ENCODE measurements around the gene XRCC5.

The XRCC5 gene

DNA sequence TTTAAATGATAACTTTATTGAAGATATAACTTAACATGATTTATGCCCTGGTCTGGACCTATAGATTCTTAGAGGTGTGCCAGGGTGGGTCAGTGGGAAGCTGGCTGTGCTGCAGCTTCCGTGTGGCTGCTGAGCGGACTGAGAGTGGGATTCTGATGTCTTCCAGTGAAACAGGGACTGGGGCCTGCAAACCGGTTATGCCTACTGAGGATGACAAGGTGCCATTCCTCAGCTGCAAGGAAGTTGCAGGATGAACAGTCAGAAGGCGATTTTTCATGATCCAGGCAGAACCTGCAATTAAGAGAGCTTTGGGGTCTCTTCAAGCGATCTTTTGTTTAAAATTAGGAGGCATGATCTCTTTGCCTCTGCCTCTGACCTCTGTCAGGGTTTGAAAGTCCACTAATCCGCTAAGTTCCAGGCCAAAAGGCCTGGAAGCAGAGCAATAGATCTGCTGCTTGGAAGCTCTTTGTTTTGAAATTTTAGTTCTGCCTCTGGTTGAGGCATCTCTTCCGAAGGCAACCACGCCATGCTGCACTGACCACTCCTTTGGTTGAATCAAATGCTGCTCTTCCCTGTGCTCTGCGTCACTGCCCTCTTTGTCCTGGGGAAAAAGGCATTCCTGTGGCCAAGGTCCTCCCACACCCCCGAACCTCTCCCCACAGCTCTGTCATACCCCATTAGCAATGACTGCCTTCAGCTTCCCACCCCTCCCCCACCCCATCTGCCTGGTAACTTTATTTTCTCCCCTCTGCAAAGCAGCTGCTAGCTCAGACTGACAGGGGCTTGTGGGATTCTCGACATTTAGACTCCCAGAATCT lies 25.5 kb upstream of the XRCC5 start:
- TF ChIP-seq, protein P1, sequence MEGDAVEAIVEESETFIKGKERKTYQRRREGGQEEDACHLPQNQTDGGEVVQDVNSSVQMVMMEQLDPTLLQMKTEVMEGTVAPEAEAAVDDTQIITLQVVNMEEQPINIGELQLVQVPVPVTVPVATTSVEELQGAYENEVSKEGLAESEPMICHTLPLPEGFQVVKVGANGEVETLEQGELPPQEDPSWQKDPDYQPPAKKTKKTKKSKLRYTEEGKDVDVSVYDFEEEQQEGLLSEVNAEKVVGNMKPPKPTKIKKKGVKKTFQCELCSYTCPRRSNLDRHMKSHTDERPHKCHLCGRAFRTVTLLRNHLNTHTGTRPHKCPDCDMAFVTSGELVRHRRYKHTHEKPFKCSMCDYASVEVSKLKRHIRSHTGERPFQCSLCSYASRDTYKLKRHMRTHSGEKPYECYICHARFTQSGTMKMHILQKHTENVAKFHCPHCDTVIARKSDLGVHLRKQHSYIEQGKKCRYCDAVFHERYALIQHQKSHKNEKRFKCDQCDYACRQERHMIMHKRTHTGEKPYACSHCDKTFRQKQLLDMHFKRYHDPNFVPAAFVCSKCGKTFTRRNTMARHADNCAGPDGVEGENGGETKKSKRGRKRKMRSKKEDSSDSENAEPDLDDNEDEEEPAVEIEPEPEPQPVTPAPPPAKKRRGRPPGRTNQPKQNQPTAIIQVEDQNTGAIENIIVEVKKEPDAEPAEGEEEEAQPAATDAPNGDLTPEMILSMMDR (IDR thresholded peaks at IDR 0.05; ENCODE audit: insufficient read depth, low read length, missing control alignments), result no peak
- ChIA-PET CTCF (interaction anchor here (0.7 to 2.6 kb wide), 6 partner anchors 13 to 133 kb away, joined by 3 to 10 read pairs (median 4); no protein-coding TSS in a partner anchor), POLR2A (no interaction called here)
- H3K4me3 ChIP-seq (ENCODE audit: low read depth, low read length), result no peak overlapping the region
- no peak for DNase-seq (ENCODE audit: low read depth, low spot score)

DNA sequence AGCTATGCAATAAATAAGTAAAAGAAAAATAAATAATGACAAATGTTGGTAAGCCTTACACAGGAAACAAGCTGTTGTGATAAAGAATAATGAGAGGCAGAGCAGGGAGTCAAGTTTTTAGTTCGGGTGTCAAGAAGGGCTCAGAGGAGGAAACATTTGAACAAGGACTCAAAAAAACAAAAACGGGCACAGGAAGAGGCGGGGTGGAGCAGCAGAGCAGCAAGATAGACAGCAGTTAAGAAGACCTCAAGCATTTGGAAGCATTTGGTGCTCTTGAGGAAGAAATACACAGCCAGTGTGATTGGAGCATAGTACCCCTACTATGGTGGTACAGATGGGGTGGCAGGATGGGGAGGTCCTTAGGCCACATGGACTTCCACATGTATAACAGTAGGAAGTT lies 24.6 kb upstream of the XRCC5 start:
- no peak for DNase-seq (ENCODE audit: low read depth, low spot score)
- no peak overlapping the region for H3K4me3 ChIP-seq (ENCODE audit: low read depth, low read length)
- POLR2A ChIA-PET, result no interaction called here
- TF ChIP-seq, protein P1 (IDR thresholded peaks at IDR 0.05; ENCODE audit: insufficient read depth, low read length, missing control alignments), result no peak
- CTCF ChIA-PET, result interaction anchor here (0.8 to 2.6 kb wide), 4 partner anchors 26 to 134 kb away, joined by 3 to 10 read pairs (median 6); no protein-coding TSS in a partner anchor

DNA sequence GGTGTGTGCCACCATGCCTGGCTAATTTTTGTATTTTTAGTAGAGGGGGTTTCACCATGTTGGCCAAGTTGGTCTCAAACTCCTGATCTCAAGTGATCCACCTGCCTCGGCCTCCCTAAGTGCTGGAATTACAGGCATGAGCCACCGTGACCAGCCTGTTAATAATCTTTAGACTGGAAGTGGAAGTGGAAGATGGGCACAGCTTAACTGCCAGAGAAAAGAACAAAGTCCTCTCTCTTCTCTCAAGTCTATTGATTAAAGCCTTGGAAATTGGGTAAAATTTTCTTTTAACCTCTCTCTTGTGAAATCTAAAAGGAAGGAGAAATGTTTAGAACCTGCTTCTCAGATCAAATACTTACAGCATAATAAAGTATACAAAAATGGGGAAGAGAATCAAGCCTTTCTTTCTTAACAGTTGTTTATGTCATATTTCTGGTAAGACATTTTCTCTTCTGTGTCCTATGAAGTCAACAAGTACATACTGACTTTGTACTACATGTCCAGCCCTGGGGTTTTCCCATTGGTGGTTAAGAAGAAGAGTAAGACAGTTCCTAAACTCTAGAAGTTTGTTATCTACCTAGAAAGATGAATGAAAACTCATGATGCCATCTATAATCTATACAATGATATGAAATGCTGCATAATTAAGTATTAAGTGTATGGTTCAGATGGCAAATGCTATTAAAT lies 22.8 kb upstream of the XRCC5 start:
- CTCF ChIA-PET, result no interaction called here
- DNase-seq (ENCODE audit: low read depth, low spot score), result no peak
- no peak overlapping the region for H3K4me3 ChIP-seq (ENCODE audit: low read depth, low read length)
- TF ChIP-seq, protein P1 (IDR thresholded peaks at IDR 0.05; ENCODE audit: insufficient read depth, low read length, missing control alignments), result no peak
- POLR2A ChIA-PET, result no interaction called here

DNA sequence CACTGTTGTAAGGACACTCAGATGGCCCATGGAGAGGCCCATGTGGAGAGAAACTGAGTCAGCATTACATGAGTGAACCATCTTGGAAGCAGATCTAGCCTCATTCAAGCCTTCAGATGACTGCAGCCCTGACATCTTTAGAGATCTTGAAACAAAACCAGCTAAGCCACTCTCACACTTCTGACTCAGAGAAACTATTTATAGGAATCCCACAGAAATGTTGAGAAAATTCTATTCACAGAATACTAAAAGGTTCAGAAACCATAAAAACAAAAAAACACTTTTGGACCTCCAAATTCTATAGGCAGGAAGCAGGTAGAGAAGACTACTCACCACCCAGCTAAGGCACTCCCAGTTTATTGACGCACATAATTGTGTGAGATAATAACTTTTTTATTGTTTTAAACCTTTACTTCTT lies 18.8 kb upstream of the XRCC5 start:
- POLR2A ChIA-PET, result no interaction called here
- no peak for DNase-seq (ENCODE audit: low read depth, low spot score)

DNA sequence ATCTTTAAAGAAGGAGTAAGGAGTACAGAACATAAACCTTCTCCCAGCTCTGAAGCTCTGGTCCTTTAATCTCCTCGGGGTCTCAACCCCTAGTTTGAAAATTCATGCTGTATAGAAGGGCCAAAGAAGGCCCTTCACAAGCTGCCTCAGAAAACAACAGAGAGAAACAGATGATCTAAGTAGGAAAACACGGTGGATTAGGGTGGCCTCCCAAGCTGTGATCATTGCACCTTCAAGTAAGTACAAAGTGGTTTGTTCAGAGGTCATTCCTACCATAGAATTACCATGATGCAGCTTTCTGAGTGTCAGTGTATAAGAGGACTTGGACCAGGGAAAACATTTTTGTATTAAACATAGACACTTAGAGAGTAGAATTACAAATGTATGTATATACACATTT lies 16.5 kb upstream of the XRCC5 start:
- DNase-seq (ENCODE audit: low read depth, low spot score), result no peak
- TF ChIP-seq, protein P1 (IDR thresholded peaks at IDR 0.05; ENCODE audit: insufficient read depth, low read length, missing control alignments), result no peak
- POLR2A ChIA-PET, result interaction anchor here (0.5 kb wide), 1 partner anchor 17 kb away, joined by 5 read pairs; no protein-coding TSS in a partner anchor

More for the DNA sequence above, 18.8 kb upstream of the XRCC5 start:
- CTCF ChIA-PET, result interaction anchor here (1.8 kb wide), 1 partner anchor 20 kb away, joined by 5 read pairs; no protein-coding TSS in a partner anchor
- TF ChIP-seq, protein P1 (IDR thresholded peaks at IDR 0.05; ENCODE audit: insufficient read depth, low read length, missing control alignments), result no peak
- H3K4me3 ChIP-seq (ENCODE audit: low read depth, low read length), result no peak overlapping the region

DNA sequence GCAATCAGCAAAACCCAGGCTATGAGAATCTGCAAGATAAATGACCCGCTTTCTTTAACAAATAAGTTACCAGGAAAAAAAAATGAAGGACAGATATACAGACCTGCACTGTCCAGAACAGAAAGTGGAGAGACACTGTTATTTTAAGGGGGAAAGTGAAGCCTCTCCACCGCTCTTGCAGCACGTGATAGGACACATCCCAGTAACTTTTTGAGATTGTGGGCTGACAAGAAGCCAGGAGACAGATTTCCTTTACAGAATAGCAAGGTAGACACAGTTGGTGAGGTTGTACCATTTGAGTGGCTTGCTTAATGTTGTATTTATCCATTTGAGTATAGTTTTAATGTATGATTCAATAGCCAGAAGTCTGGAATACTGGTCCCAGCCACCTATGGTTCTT lies 14.4 kb upstream of the XRCC5 start:
- no peak for DNase-seq (ENCODE audit: low read depth, low spot score)
- POLR2A ChIA-PET, result no interaction called here
- no peak overlapping the region for H3K4me3 ChIP-seq (ENCODE audit: low read depth, low read length)
- CTCF ChIA-PET, result interaction anchor here (1.5 kb wide), 1 partner anchor 9 kb away, joined by 3 read pairs; no protein-coding TSS in a partner anchor
- TF ChIP-seq, protein P1 (IDR thresholded peaks at IDR 0.05; ENCODE audit: insufficient read depth, low read length, missing control alignments), result no peak

More for the DNA sequence above, 16.5 kb upstream of the XRCC5 start:
- CTCF ChIA-PET, result interaction anchor here (1.1 to 2.2 kb wide), 2 partner anchors 17 to 22 kb away, joined by 4 to 6 read pairs; no protein-coding TSS in a partner anchor
- H3K4me3 ChIP-seq (ENCODE audit: low read depth, low read length), result no peak overlapping the region
